ENCODE data around the gene VARS1.

Gene VARS1

DNA sequence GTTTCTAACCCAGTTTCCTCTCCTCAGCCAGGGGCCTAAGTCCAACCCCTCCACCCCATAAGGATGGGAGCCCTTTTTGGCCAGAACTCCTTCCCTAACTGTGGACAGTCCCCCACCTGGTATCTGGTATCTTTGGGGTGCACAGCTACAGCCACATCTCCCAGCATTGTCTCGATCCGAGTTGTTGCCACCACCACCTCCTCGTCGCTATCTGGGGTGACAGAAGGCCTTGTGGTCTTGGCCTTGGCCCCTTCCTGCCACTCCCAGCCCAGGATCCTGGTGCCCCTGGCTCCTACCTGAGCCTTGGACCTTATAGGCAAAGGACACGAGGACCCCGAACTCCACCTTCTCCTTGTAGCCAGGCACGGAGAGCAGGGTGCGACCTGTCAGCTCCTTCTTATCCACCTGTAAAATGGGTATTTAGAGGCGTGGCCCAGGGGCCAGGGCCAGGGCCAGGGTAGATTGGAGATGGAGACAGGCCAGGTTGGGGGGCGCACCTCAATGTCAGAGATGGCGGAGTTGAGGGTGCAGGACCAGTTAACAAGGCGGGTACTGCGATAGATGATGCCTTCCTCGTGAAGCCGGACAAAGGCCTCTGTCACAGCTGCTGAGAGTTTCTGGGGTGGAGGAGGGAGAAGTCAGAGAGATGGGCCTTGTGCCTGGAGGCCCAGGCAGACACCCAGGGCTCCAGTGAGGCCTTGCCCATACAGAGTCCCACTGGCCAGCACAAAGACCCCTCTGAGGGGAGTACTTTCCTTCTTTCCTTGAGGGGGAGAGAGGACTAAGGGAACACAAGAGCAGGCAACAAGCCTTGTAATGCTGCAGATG, 11.2 kb downstream of the VARS1 start:
- Mint-ChIP-seq H3K4me3 (no peak overlapping the region), H3K27ac (peak overlapping the region; percentile 51), H3K9me3 (no peaks in the 10 kb centered on the region), H3K36me3 (ENCODE audit: low read depth) (peaks cover 43% of the 10 kb centered on the region), H3K4me1 (no peaks in the 10 kb centered on the region), H3K27me3 (ENCODE audit: low read depth, poor library complexity) (no peaks in the 10 kb centered on the region)
- no peak for DNase-seq
- TF ChIP-seq, protein P1, sequence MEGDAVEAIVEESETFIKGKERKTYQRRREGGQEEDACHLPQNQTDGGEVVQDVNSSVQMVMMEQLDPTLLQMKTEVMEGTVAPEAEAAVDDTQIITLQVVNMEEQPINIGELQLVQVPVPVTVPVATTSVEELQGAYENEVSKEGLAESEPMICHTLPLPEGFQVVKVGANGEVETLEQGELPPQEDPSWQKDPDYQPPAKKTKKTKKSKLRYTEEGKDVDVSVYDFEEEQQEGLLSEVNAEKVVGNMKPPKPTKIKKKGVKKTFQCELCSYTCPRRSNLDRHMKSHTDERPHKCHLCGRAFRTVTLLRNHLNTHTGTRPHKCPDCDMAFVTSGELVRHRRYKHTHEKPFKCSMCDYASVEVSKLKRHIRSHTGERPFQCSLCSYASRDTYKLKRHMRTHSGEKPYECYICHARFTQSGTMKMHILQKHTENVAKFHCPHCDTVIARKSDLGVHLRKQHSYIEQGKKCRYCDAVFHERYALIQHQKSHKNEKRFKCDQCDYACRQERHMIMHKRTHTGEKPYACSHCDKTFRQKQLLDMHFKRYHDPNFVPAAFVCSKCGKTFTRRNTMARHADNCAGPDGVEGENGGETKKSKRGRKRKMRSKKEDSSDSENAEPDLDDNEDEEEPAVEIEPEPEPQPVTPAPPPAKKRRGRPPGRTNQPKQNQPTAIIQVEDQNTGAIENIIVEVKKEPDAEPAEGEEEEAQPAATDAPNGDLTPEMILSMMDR (IDR thresholded peaks at IDR 0.05): no peak

DNA sequence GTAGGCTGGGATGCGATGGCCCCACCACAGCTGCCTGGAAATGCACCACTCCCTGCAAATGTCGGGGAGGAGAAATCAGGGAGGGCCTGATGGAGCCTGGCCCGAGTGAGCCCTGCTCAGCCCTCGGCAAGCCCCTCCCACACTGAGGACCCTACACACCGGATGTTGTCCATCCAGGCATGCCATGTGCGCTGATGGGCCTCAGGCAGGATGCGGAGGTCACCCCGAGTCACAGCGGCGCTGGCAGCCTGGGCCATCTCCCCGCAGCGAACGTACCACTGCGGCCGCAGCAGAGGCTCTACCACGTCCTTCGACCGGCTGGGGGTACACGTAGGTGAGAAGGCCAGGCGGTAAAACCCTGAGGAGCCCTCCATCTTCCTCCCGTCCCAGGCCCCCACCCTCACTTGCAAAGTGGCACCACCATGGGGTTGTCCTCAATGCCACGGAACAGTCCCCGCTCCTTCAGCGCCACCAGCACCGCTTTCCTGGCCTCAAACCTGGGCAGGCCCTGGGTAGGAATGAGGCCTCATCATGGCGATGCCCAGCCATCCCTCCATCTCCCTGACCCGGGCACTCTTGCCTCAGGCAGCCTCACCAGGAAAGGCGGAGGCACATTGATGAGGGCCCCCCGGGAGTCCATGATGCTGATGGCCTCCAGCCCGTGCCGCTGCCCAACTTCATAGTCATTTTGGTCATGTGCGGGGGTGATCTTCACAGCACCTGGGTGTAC, 13.3 kb downstream of the VARS1 start:
- peaks cover 32% of the 10 kb centered on the region for H3K36me3 Mint-ChIP-seq (ENCODE audit: low read depth)
- H3K27ac Mint-ChIP-seq: peak overlapping the region; percentile 22
- no peaks in the 10 kb centered on the region for H3K9me3 Mint-ChIP-seq
- no peaks in the 10 kb centered on the region for H3K27me3 Mint-ChIP-seq (ENCODE audit: low read depth, poor library complexity)
- DNase-seq: no peak
- peaks cover 8% of the 10 kb centered on the region for H3K4me1 Mint-ChIP-seq
- TF ChIP-seq, protein P1 (IDR thresholded peaks at IDR 0.05): no peak
- H3K4me3 Mint-ChIP-seq: no peak overlapping the region

DNA sequence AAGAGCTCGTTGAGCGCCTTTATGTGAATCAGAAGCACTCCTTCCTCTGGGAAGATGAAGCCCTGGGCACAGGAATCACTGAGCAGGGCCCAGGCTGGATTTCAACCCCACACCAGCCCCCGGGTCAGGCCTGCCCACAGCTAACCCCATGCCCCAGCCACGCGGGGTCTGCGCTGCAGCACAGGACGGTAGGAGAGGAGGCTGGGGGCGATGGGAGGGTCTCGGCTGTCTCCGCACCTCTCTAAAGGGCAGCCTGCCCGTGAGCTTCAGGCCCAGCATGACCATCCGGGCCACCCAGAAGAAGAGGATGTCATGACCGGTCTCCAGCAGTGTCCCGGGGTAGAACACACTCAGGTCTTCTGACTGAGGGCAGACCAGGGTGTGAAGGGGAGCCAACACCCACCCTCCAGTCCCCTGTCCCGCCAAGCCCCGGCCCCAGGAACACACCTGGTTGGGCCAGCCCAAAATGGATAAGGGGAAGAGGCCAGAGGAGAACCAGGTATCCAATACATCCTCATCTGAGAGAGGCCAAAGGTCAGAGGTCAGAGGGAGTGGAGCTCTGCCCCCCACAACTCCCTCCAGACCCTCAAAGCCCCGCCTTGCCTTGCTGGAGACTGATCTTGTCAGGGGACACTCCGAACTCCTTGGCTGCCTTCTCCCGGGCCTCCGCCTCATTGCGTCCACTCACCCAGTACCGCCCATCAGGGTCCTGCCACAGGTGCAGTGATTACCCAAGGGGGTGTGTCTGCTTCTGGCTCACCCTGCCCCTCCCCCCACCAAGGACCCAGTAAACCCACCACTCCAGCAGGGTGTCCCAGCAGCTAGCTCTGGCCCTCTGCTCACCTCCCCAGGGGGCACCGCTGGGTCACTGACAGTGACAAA, 14.1 kb downstream of the VARS1 start:
- TF ChIP-seq, protein P1 (IDR thresholded peaks at IDR 0.05): no peak
- Mint-ChIP-seq H3K27me3 (ENCODE audit: low read depth, poor library complexity) (no peaks in the 10 kb centered on the region), H3K9me3 (no peaks in the 10 kb centered on the region), H3K4me1 (peaks cover 14% of the 10 kb centered on the region), H3K27ac (peak overlapping the region; percentile 68), H3K4me3 (no peak overlapping the region), H3K36me3 (ENCODE audit: low read depth) (peaks cover 28% of the 10 kb centered on the region)
- no peak for DNase-seq

DNA sequence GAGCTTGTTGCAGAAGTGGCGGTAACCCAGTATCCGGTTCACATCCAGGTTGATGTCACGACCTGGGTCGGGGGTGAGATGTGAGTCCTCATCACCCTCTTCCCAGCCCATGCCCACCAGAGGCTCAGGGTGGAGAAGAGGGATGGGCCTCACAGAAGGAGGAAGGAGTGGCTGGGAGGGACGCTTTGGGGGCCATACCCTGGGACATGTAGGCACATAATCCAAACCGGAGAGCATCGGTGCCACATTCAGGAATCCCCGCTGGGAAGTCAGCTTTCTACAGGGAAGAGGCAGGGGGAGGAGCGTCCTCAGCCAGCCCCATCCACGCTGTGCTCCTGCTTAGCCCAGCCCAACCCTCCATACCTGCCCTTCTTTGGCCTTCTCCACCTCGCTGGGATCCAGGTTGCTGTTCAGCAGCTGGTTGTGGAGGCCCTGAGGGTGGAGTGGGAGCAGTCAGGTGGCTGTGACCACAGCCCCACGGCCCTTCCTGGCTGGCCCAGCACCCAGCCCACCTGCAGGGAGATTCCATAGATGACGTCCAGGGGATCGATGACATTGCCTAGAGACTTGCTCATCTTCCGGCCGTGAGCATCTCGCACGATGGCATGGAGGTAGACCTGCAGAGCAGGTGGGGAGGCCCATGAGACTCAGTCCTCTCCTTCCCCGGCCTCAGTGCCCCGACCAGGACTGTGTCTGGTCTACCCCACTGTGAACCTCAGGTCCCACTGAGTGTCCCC, 14.9 kb downstream of the VARS1 start:
- Mint-ChIP-seq H3K9me3 (no peaks in the 10 kb centered on the region), H3K4me1 (peaks cover 21% of the 10 kb centered on the region), H3K27me3 (ENCODE audit: low read depth, poor library complexity) (no peaks in the 10 kb centered on the region), H3K4me3 (no peak overlapping the region), H3K27ac (peak overlapping the region; percentile 68), H3K36me3 (ENCODE audit: low read depth) (peaks cover 23% of the 10 kb centered on the region)
- TF ChIP-seq, protein P1 (IDR thresholded peaks at IDR 0.05): no peak
- no peak for DNase-seq

- H3K4me3 Mint-ChIP-seq: no peak overlapping the region
- TF ChIP-seq, protein P1 (IDR thresholded peaks at IDR 0.05): no peak
- no peaks in the 10 kb centered on the region for H3K27me3 Mint-ChIP-seq (ENCODE audit: low read depth, poor library complexity)
- no peak overlapping the region for H3K27ac Mint-ChIP-seq
- H3K4me1 Mint-ChIP-seq: peaks cover 27% of the 10 kb centered on the region
- no peak for DNase-seq
- peaks cover 21% of the 10 kb centered on the region for H3K36me3 Mint-ChIP-seq (ENCODE audit: low read depth)
- no peaks in the 10 kb centered on the region for H3K9me3 Mint-ChIP-seq
Observed at GRCh38 chr6:31779908-31780307, 15.6 kb downstream of the VARS1 start.
